T47D (cell line): ENCODE results near the gene TTYH3.

ENCODE experiments used
- DNase-seq, 2 experiments: peaks; one replicate each; pipeline versions ENCODE4 v3.0.0 to v3.0.0-alpha.2; 2011 to 2012; ENCODE audit warnings: low read depth in 1 of 2, low spot score in 1 of 2
- JUND ChIP-seq: IDR thresholded peaks from 2 replicates; pipeline ENCODE4 v1.6.1; 2012; ENCODE audit warnings: low read depth
- in situ Hi-C: cut with HindIII; loops from 2 replicates; pipeline ENCODE4 v1.10.0; 2016; ENCODE audit warnings: low sequenced_read_pairs, low pct_unique_long_range_greater_than_20kb

TTYH3 gene

DNA sequence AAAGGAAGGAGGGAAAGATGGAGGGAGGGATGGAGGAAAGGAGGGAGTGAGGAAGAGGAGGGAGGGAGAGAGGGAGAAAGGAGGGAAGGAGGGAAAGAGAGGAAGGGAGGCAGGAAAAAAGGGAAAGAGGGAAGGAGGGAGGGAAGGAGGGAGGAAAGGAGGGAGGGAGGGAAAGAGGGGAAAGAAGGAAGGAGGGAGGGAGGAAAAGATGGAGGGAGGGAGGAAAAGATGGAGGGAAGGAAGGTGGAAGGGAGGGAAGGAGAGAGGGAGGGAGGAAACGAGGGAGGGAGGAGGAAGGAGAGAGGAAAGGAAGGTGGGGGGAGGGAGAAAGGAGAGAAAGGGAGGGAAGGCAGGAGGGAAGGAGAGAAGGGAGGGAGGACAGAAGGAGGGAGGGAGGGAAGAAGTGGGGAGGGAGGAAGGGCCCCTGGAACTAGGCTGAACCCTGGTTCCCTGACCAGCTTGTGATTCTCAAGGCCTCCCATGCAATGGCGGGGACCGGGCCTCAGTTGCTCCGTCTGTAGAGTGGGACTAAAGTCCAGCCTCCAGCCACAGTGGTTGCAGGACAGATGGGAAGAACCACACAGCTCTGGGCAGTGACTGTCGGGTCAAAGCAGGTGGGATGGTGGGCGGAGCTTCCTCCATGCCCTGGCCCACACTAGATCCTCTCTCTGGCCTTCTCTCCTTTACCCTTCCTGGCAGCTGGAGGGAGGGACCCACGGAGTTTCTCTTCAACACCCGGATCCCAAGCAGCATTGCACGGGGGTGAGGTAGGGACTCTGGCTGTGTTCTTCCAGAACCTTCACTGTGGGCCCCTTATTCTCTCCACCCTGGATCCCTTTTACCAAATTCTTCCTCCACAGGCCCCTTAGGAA is 4.3 kb upstream of the TTYH3 start:
- no peak for TF ChIP-seq JUND
- in situ Hi-C loops = no loop called here

DNA sequence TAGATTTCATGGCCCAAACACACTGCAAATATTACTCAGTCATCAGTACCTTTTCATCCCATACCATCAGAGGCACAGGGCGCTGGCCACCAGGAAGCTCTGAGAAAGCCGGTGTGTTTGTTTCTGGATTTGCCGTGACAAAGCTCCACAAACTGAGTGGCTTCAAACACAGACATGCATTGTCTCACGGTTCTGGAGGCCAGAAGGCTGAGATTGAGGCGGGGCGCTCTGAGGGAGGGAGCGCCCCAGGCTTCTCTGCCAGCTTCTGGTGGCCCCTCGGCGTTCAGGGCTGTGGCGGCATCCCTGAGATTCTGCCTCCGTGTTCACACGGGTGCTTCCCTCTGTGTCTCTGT is 3.7 kb upstream of the TTYH3 start:
- DNase-seq = no peak
- in situ Hi-C loops = no loop called here
- no peak for TF ChIP-seq JUND

More for the DNA sequence above, 4.3 kb upstream of the TTYH3 start:
- DNase-seq = no peak

DNA sequence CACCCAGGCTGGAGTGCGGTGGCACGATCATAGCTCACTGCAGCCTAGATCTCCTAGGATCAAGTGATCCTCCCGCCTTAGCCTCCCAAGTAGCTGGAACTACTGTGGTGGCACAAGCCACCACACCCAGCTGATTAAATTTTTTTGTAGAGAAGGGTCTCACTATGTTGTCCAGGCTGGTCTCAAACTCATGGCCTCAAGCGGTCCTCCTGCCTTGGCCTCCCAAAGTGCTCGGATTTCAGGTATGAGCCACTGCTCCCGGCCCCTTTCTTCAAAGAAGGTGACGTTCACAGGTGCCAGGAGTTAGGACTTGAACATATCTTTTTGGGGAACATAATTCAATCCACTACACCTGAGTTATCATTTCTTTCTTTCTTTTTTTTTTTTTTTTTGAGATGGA is 2.9 kb upstream of the TTYH3 start:
- in situ Hi-C loops = no loop called here
- no peak for DNase-seq
- TF ChIP-seq JUND = no peak

DNA sequence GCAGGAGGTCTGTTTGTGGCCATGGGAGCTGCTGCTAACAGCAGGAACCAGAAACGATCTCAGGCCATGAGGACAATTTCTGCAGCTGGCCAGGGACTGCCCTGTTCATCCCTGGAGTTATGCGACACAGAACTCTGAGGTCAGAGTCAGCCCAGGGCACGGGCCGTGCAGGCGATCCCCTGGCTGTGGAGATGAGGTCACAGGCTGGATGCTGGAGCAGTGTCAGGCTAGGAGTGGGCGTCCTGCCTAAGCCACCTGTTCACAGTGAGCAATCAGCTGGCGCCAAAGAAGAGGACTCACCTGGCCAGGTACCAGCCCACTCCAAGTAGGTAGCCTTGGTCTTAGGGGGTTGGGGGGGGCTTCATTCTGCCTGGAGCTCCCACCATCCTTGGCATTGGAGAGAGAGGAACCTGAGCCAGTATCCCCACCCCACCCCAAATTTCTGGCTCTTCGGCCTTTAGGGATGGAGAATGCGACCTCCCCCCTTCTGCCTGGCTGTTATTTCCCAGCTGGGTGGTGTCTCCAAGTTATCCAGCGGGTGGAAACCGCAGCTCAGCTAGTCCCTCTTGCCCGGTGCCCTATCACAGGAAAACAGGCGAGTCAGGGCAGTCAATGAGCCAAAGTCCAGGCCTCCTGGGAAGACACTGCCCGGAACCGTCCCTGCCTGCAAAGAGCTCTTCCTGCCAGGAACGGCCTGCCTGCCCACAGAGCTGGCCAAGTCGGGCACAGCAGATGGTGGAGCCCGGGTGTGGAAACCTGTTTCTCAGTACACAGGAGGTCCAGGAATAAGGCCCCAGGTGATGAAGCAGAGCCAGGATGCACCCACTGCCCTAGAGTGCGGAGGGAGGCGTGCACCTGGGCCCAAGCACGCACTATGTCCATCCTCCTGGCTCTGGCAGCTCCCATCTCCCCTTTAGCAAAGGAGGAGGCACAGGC is 1.8 kb upstream of the TTYH3 start:
- TF ChIP-seq JUND = no peak
- in situ Hi-C loops = no loop called here
- peak; percentile 64 to 90 for DNase-seq

DNA sequence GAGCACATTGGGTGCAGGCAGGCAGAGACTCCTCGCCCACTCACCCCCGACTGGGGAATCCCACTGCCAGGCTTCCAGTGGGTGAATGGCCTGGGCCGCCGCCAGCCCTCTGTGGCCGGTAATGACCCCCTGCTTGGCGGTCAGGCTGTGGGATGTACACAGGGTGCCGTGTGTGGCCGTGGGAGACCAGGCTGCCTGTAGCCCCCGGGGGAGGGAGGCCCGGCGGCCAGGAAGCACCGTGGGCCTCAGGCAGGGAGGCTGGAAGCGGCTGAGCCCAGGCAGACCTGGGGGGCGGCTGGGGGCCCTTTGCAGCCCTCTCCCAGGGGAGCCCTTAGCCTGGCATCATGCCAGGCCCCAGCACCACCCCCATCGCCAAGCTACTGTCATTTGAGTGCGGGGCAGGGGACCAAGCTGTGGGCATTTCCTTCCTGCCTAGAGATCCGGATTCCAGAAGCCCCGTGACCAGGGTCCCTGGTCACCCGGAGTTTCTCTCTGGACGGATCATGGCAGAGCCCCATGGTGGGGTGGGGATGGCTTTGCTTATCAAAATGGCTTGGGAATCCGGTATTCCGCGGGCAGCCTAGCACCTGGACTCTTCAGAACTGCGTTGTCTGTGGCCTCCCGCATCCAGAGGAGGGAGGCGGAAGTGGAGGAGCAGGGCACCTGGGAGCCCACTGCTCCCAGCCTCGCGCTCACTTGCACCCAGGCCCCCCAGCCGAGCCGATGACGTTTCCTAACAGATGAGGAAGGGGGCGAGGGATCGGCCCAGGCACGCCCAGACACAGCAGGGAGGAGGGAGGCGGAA is 1.1 kb downstream of the TTYH3 start:
- no peak for TF ChIP-seq JUND
- DNase-seq = peak; percentile 19 to 51
- in situ Hi-C loops = no loop called here

DNA sequence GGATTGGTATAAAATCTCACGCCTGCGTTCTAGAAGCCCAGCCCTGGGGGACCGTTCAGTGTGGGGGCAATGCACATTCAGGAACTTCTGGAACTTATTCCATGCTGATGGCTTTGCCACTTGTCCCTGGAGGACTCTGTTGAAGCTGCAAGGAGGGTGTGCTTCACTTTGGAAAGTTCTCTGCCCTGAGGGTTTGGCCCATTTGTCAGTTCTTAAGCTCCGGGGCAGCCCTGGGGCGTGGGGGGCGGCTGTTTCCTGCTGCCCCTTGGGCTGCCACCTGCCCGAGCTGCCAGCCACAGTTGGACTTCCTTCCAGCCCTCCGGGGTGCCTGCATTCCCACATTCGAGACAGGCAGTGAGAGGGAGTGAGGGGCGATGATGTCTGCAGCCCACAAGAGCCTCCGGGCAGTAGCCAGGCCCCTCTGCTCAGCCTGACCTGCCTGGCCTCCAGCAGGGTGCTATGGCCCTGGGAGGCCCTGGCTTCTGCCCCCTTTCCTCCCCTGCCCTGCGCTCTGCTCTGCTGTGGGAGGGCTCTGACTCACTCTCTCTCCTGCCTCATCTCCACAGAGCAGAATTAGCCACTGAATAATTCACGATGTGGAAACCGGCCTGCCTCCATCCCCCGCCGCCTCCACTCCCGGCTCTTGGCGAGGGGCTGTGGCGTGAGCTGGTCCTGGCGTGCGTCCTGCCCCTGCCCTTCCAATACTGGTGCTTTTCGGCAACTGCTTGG is 1.9 kb downstream of the TTYH3 start:
- TF ChIP-seq JUND = no peak
- in situ Hi-C loops = no loop called here
- DNase-seq = no peak

DNA sequence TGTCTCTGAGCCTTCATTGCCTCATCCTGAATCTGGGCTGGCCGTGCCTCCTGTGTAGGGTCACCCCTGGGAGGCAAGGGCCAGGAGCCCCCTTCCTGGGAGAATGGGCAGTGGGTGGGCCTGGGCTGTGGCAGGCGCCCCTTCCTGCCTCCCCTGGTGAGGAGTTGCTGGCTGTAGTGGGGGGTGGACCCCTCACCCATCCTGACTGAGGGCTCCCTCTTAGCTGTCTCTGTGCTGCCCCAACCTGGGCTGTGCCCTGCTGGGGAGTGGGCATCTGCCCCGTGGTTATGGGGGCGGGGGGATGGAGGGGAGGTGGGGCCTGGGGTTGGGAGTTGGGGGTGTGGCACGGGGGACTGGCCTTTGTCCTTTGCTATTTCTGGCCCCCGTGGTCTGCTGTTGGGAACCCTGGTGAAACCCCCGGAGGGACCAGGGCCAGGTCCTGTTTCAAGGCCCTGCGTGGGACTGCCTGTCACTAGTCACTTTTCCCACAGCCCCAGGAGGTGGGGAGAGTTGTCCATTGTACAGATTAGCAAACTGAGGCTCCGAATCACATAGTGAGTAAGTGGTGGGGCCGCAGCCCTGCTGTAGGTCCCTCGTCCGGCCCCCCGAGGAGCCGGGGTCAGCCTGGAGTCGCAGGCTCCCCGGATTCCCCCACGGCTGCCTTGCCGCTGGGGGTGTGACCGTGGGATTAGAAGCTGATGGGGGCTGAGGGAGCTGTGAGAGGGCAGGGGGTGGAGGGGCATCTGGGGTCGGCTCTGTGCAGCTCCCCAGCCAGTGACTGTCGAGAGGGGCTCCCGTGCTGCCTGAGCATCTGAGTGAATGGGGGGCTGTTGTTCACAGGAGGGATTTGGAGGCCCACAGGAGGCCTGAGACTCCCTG is 2.7 kb downstream of the TTYH3 start:
- in situ Hi-C loops = no loop called here
- no peak for TF ChIP-seq JUND
- no peak for DNase-seq

DNA sequence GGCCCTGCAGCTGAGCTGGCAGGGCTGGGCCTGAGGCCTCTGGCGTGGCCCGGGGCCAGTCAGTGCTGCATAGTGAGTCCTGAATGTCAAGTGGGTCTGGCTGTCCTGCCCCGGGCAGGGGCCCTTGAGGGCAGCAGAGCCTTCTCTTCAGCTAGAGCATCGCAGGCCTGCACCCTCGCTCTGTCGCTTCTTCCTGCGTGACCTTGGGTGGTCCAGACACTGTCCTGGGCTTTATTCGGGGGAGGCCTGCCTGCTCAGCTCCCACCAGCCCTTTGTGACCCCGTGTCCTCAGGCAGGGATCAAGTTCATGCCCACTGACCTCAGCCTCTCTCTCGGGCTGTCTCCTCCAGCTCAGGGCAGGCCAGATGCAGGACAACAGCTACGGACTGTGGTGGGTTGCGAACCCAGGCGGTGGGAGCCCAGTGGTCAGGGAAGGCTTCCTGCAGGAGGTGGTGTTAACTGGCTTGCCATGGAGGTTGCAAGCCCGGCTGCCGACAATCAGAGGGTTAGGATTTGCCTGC is 3.4 kb downstream of the TTYH3 start:
- TF ChIP-seq JUND = no peak
- in situ Hi-C loops = no loop called here
- DNase-seq = no peak

DNA sequence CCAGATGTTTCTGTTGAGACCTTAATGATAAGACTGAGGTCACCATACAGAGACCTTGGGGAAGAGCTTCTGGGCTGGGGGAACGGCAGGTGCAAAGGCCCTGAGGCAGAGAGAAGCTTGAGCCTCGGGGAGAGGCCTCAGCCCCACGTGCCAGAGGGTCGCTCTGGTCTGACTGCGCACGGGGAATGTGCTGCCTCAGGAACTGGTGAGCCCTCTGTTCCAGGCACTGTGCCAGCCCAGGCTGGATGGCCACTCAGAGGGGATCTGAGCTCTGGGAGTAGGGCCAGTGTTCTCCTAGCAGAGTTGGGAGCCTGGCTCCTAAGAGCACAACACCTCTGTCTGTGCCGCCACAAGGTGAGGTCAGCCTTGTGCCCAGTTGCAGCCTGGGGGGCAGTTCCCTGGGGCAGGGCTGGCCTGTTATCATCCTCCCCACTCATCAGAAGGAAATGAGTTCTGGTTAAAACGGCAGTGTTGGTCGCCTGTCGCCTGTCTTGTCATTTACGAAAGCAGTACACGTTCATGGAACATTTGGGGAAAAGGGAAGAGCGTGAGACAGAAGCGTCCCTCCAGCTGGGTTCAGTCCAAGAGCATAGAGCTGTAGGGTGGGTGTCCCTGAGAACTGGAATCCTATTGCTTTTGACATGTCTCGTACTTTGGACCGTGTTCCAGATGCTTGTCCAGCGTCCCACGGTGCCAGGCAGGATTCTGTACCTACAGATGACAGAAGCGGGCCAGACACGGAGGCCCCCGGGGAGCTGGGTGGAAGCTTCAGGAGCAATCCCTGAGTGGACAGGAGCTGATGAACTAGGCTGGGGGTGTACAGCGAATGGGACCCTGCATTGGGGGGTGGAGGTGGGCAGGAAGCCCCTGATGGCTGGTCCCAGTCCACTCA is 4.3 kb downstream of the TTYH3 start:
- no peak for DNase-seq
- no peak for TF ChIP-seq JUND

DNA sequence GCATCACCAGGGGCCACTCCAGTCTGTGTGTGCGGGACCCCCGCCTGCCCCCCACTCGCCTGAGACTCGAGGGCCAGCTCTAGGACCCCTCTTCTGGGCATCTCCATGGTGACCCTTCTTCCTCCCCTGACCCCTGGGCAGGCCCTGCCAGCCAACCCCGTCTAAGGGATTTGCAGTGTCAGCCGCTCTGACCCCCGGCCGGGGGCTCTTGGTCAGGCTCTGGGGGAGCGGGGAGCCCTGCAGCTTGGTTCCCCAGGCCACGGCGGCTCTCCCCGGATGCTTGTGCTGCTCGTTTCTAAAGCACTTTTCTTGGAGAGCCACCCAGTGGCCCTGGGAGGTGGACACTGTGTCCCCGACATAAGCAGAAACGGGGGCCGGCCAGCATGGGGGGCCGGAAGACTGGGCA is 5.3 kb downstream of the TTYH3 start:
- DNase-seq = no peak
- TF ChIP-seq JUND = no peak
- in situ Hi-C loops = no loop called here

More for the DNA sequence above, 4.3 kb downstream of the TTYH3 start:
- in situ Hi-C loops = no loop called here
